HepG2 (cell line): Measurements from ENCODE around the gene HSCB. TPM values are rescaled to one million over a fixed set of nuclear protein-coding genes. Genes with fewer than 3 reads are reported as not detected.

Experiments
- CENPT ChIP-seq: sonication (generic); formaldehyde crosslinking; IDR thresholded peaks from 2 replicates; pipeline ENCODE4 v1.8.0; 2022; ENCODE audit warnings: low read depth, mild to moderate bottlenecking, moderate library complexity, missing genetic modification reagents
- FIP1L1 ChIP-seq: fragments of 200-400 bp; formaldehyde crosslinking; IDR thresholded peaks from 2 replicates; pipeline ENCODE4 v1.6.1; 2018; ENCODE audit warnings: low read depth, mild to moderate bottlenecking, low read length, moderate library complexity, borderline replicate concordance; ENCODE audit not compliant: insufficient read depth
- MXD4 ChIP-seq: IDR thresholded peaks from 2 replicates; pipeline ENCODE4 v1.6.1; 2016; ENCODE audit warnings: mild to moderate bottlenecking, missing biosample characterization, missing genetic modification reagents
- PRPF4 ChIP-seq: fragments of 200-400 bp; formaldehyde crosslinking; IDR thresholded peaks from 2 replicates; pipeline ENCODE4 v1.6.1; 2016; ENCODE audit warnings: low read length, low read depth; ENCODE audit not compliant: poor library complexity, severe bottlenecking
- RFXANK ChIP-seq: IDR thresholded peaks from 2 replicates; pipeline ENCODE4 v1.6.1; 2016
- RXRB ChIP-seq: IDR thresholded peaks from 2 replicates; pipeline ENCODE4 v1.6.1; 2016; ENCODE audit warnings: borderline replicate concordance, missing genetic modification reagents, missing compliant biosample characterization
- SP5 ChIP-seq: IDR thresholded peaks from 2 replicates; pipeline ENCODE4 v1.6.1; 2016; ENCODE audit warnings: low read depth, borderline replicate concordance
- ZFP36L1 ChIP-seq: sonication (generic); formaldehyde crosslinking; IDR thresholded peaks from 2 replicates; pipeline ENCODE4 v1.8.0; 2022; ENCODE audit warnings: mild to moderate bottlenecking, missing genetic modification reagents, moderate library complexity
- ZNF282 ChIP-seq: fragments of 450-650 bp; IDR thresholded peaks from 2 replicates; pipeline ENCODE4 v1.6.1; 2018; ENCODE audit not compliant: partially characterized antibody
- ZNF709 ChIP-seq: sonication (generic); formaldehyde crosslinking; IDR thresholded peaks from 2 replicates; pipeline ENCODE4 v1.5.0; 2020; ENCODE audit warnings: mild to moderate bottlenecking, missing genetic modification reagents
- polyA plus RNA-seq, 8 experiments: library from polyadenylated mRNA; depleted of rRNA in 3 of 8; stranded (reverse) in 7 of 8; unstranded in 1 of 8; fragments of >200 nt; fragmentation: Illumina TruSeq in 4 of 8; extraction: Trizol in 4 of 8; gene quantifications; 2 replicates each; pipeline versions ENCODE4 v1.2.1 to v1.2.3, GENCODE V29; 2011 to 2016; ENCODE audit warnings: low read depth in 4 of 8, missing spikeins in 1 of 8, mixed read lengths in 1 of 8; ENCODE audit not compliant: insufficient read depth in 1 of 8
- total RNA-seq, 5 experiments: library from RNA; depleted of rRNA; stranded (reverse); fragments of >200 nt; fragmentation: Illumina TruSeq; extraction: Trizol; gene quantifications; 2 replicates each; pipeline ENCODE4 v1.2.3, GENCODE V29; 2016; ENCODE audit warnings: low read depth in 1 of 5
- TF ChIP-seq, protein P1 (sequence below): sonication (generic); formaldehyde crosslinking; IDR thresholded peaks from 2 replicates; pipeline ENCODE4 v1.8.1; 2022; ENCODE audit warnings: low read depth, mild to moderate bottlenecking, missing genetic modification reagents
- TF ChIP-seq, protein P2 (sequence below): sonication (generic); formaldehyde crosslinking; IDR thresholded peaks from 2 replicates; pipeline ENCODE4 v1.5.0; 2020; ENCODE audit warnings: mild to moderate bottlenecking, missing genetic modification reagents, borderline replicate concordance
- TF ChIP-seq, protein P3 (sequence below): conservative IDR thresholded peaks from 2 replicates; pipeline ENCODE4 v1.6.1; 2018; ENCODE audit warnings: missing genetic modification reagents

The HSCB gene
- total and polyA plus RNA-seq, 2 of the 13 experiments (the other 11 are each of a cell fraction or from before 2014, with no cell fraction given) = 15.4 to 20.9 TPM

DNA sequence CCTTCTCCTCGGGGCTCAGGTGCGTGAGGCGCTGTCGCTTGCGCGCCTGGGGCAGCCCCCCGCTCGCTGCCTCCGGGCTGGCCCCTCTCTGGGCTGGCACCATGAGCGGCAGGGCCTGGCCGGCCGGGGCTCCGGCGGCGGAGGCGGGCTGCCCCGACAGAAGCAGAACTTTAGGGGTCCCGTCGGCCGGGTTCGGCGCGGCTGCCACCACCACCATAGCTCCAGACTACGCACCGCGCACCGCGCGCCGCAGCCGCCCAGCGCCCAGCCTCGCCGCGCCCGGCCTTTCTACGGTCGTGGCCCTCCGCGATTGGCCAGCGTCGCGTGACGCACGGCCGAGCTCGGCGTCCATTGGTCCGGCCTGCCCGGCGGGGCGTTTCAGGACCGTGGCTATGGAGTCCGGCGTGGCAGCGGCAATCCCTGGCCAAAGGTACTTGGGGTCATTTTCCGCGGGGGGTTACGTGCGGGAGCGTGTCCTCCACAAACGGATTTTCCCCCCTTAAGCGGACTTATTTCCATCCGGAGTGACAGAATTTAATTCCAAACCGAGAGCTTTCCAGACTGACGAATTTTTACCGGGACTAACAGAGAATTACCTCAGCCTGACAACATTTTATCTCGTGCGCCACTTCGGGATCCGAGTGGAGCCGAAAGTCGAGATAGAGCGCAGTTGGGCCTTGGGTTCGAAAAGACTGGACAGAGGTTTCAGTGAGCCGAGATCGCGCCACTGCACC lies 58.6 kb downstream of the HSCB start, which contains the start of gene XBP1 (continued):
- TF ChIP-seq, protein P1, sequence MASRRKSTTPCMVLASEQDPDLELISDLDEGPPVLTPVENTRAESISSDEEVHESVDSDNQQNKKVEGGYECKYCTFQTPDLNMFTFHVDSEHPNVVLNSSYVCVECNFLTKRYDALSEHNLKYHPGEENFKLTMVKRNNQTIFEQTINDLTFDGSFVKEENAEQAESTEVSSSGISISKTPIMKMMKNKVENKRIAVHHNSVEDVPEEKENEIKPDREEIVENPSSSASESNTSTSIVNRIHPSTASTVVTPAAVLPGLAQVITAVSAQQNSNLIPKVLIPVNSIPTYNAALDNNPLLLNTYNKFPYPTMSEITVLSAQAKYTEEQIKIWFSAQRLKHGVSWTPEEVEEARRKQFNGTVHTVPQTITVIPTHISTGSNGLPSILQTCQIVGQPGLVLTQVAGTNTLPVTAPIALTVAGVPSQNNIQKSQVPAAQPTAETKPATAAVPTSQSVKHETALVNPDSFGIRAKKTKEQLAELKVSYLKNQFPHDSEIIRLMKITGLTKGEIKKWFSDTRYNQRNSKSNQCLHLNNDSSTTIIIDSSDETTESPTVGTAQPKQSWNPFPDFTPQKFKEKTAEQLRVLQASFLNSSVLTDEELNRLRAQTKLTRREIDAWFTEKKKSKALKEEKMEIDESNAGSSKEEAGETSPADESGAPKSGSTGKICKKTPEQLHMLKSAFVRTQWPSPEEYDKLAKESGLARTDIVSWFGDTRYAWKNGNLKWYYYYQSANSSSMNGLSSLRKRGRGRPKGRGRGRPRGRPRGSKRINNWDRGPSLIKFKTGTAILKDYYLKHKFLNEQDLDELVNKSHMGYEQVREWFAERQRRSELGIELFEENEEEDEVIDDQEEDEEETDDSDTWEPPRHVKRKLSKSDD (CRISPR knock-in tag) = 0 out of 2 replicates have a peak, but pooled peaks have one; percentile 77
- TF ChIP-seq RFXANK (peak; percentile 78; the same call in 1 of the 2 replicates), ZNF282 (no peak), MXD4 (CRISPR knock-in tag) (peak; percentile 37; the same call in 1 of the 2 replicates), ZNF709 (CRISPR knock-in tag) (peak; percentile 66; the same call in 1 of the 2 replicates), SP5 (CRISPR knock-in tag) (no peak), CENPT (CRISPR knock-in tag) (0 out of 2 replicates have a peak, but pooled peaks have one; percentile 80), RXRB (peak; percentile 76), PRPF4 (no peak), FIP1L1 (no peak), ZFP36L1 (CRISPR knock-in tag) (no peak)
- TF ChIP-seq, protein P2, sequence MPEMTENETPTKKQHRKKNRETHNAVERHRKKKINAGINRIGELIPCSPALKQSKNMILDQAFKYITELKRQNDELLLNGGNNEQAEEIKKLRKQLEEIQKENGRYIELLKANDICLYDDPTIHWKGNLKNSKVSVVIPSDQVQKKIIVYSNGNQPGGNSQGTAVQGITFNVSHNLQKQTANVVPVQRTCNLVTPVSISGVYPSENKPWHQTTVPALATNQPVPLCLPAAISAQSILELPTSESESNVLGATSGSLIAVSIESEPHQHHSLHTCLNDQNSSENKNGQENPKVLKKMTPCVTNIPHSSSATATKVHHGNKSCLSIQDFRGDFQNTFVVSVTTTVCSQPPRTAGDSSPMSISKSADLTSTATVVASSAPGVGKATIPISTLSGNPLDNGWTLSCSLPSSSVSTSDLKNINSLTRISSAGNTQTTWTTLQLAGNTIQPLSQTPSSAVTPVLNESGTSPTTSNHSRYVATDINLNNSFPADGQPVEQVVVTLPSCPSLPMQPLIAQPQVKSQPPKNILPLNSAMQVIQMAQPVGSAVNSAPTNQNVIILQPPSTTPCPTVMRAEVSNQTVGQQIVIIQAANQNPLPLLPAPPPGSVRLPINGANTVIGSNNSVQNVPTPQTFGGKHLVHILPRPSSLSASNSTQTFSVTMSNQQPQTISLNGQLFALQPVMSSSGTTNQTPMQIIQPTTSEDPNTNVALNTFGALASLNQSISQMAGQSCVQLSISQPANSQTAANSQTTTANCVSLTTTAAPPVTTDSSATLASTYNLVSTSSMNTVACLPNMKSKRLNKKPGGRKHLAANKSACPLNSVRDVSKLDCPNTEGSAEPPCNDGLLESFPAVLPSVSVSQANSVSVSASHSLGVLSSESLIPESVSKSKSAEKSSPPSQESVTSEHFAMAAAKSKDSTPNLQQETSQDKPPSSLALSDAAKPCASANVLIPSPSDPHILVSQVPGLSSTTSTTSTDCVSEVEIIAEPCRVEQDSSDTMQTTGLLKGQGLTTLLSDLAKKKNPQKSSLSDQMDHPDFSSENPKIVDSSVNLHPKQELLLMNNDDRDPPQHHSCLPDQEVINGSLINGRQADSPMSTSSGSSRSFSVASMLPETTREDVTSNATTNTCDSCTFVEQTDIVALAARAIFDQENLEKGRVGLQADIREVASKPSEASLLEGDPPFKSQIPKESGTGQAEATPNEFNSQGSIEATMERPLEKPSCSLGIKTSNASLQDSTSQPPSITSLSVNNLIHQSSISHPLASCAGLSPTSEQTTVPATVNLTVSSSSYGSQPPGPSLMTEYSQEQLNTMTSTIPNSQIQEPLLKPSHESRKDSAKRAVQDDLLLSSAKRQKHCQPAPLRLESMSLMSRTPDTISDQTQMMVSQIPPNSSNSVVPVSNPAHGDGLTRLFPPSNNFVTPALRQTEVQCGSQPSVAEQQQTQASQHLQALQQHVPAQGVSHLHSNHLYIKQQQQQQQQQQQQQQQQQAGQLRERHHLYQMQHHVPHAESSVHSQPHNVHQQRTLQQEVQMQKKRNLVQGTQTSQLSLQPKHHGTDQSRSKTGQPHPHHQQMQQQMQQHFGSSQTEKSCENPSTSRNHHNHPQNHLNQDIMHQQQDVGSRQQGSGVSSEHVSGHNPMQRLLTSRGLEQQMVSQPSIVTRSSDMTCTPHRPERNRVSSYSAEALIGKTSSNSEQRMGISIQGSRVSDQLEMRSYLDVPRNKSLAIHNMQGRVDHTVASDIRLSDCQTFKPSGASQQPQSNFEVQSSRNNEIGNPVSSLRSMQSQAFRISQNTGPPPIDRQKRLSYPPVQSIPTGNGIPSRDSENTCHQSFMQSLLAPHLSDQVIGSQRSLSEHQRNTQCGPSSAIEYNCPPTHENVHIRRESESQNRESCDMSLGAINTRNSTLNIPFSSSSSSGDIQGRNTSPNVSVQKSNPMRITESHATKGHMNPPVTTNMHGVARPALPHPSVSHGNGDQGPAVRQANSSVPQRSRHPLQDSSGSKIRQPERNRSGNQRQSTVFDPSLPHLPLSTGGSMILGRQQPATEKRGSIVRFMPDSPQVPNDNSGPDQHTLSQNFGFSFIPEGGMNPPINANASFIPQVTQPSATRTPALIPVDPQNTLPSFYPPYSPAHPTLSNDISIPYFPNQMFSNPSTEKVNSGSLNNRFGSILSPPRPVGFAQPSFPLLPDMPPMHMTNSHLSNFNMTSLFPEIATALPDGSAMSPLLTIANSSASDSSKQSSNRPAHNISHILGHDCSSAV (CRISPR knock-in tag) = no peak
- TF ChIP-seq, protein P3, sequence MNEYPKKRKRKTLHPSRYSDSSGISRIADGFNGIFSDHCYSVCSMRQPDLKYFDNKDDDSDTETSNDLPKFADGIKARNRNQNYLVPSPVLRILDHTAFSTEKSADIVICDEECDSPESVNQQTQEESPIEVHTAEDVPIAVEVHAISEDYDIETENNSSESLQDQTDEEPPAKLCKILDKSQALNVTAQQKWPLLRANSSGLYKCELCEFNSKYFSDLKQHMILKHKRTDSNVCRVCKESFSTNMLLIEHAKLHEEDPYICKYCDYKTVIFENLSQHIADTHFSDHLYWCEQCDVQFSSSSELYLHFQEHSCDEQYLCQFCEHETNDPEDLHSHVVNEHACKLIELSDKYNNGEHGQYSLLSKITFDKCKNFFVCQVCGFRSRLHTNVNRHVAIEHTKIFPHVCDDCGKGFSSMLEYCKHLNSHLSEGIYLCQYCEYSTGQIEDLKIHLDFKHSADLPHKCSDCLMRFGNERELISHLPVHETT (CRISPR knock-in tag) = no peak; the same call in 1 of the 2 replicates
